SK-N-SH (cell line): Measurements from ENCODE around the gene FARSA. TPM values are rescaled to one million over a fixed set of nuclear protein-coding genes. Genes with fewer than 3 reads are reported as not detected.

ENCODE experiments used
- CTCF ChIA-PET: fragments of 300-600, 350-600 bp; formaldehyde crosslinking; extraction: SDS; loops from one replicate; lab custom pipeline; 2021; lab: Yijun Ruan, JAX
- POLR2A ChIA-PET: fragments of 350-600 bp; sonication (Branson Sonifier 250); formaldehyde crosslinking; extraction: SDS; loops from one replicate; lab custom pipeline; 2020; ENCODE audit warnings: antibody characterized with exemption, inconsistent platforms; lab: Yijun Ruan, JAX
- DNase-seq: peaks from one replicate; pipeline ENCODE4 v3.0.0; 2012
- H2AFZ ChIP-seq: fragments of 200-600 bp; sonication (generic); 2 replicates; pipeline ENCODE4 v1.8.1; 2016; ENCODE audit warnings: antibody characterized with exemption, mild to moderate bottlenecking, low read depth
- H3F3A ChIP-seq: fragments of 200-600 bp; sonication (generic); replicated peaks from 2 replicates; pipeline ENCODE3; 2016; ENCODE audit warnings: antibody characterized with exemption, mild to moderate bottlenecking; ENCODE audit not compliant: insufficient read depth
- H3K27ac ChIP-seq, 2 experiments: fragments of 200-500 bp in 1 of 2; fragments of 200-600 bp in 1 of 2; sonication (Bioruptor generic) in 1 of 2; sonication (generic), shearing (Covaris generic) in 1 of 2; 2 replicates each; pipeline versions ENCODE4 v1.5.1 to v1.6.1; 2014 to 2016; ENCODE audit warnings: low read depth in 2 of 2, inconsistent platforms in 1 of 2, low read length in 1 of 2, mild to moderate bottlenecking in 1 of 2, mixed read lengths in 1 of 2
- H3K27me3 ChIP-seq: fragments of 200-600 bp; sonication (generic), shearing (Covaris generic); 2 replicates; pipeline ENCODE4 v1.6.1; 2016; ENCODE audit warnings: mixed run types; ENCODE audit not compliant: insufficient read depth
- H3K36me3 ChIP-seq, 2 experiments: fragments of 200-500 bp in 1 of 2; fragments of 200-600 bp in 1 of 2; sonication (Bioruptor generic) in 1 of 2; sonication (generic) in 1 of 2; replicated peaks in 1 of 2; 2 replicates each; pipeline versions ENCODE3 to v1.5.1; 2014 to 2016; ENCODE audit warnings: low read length in 1 of 2, mild to moderate bottlenecking in 1 of 2; ENCODE audit not compliant: insufficient read depth in 2 of 2, control insufficient read depth in 1 of 2
- H3K4me1 ChIP-seq, 2 experiments: fragments of 200-500 bp in 1 of 2; fragments of 200-600 bp in 1 of 2; sonication (Bioruptor generic) in 1 of 2; sonication (generic), shearing (Covaris generic) in 1 of 2; 2 replicates each; pipeline versions ENCODE4 v1.5.1 to v1.6.1; 2014 to 2016; ENCODE audit warnings: low read depth in 1 of 2, low read length in 1 of 2, mixed run types in 1 of 2; ENCODE audit not compliant: insufficient read depth in 2 of 2, control insufficient read depth in 1 of 2
- H3K4me2 ChIP-seq: fragments of 200-600 bp; sonication (generic), shearing (Covaris generic); 2 replicates; pipeline ENCODE4 v1.6.1; 2017; ENCODE audit warnings: mixed run types
- H3K4me3 ChIP-seq, 2 experiments: fragments of 200-500 bp in 1 of 2; fragments of 200-600 bp in 1 of 2; sonication (Bioruptor generic) in 1 of 2; sonication (generic), shearing (Covaris generic) in 1 of 2; 2 replicates each; pipeline versions ENCODE4 v1.5.1 to v1.8.1; 2014 to 2016; ENCODE audit warnings: low read depth in 2 of 2, inconsistent platforms in 1 of 2, low read length in 1 of 2, mild to moderate bottlenecking in 1 of 2, mixed read lengths in 1 of 2, moderate library complexity in 1 of 2
- H3K79me2 ChIP-seq: fragments of 200-600 bp; sonication (generic); 2 replicates; pipeline ENCODE4 v1.8.1; 2017; ENCODE audit warnings: mild to moderate bottlenecking; ENCODE audit not compliant: insufficient read depth
- H3K9ac ChIP-seq: fragments of 200-600 bp; sonication (generic); 2 replicates; pipeline ENCODE4 v1.6.1; 2017; ENCODE audit warnings: mixed run types
- H3K9me2 ChIP-seq: fragments of 200-600 bp; sonication (generic); 2 replicates; pipeline ENCODE4 v1.6.1; 2017; ENCODE audit warnings: mixed run types
- H3K9me3 ChIP-seq: fragments of 200-600 bp; sonication (generic); 2 replicates; pipeline ENCODE4 v1.6.1; 2017; ENCODE audit warnings: mixed run types, mild to moderate bottlenecking, moderate library complexity
- H4K20me1 ChIP-seq: fragments of 200-600 bp; sonication (generic); 2 replicates; pipeline ENCODE4 v1.6.1; 2017; ENCODE audit warnings: mild to moderate bottlenecking, mixed run types; ENCODE audit not compliant: insufficient read depth
- CHD2 ChIP-seq: fragments of 150-350 bp; IDR thresholded peaks from 2 replicates; pipeline ENCODE4 v1.6.1; 2018; ENCODE audit warnings: low read length; ENCODE audit not compliant: partially characterized antibody
- ELF1 ChIP-seq: IDR thresholded peaks from 2 replicates; pipeline ENCODE4 v1.4.0; 2012
- FOXJ3 ChIP-seq: sonication (generic); formaldehyde crosslinking; IDR thresholded peaks from 2 replicates; pipeline ENCODE4 v1.5.1; 2020; ENCODE audit warnings: mild to moderate bottlenecking, missing genetic modification reagents
- FOXM1 ChIP-seq: IDR thresholded peaks from 2 replicates; pipeline ENCODE4 v1.4.0; 2012; ENCODE audit warnings: low read depth, mild to moderate bottlenecking
- MAX ChIP-seq: IDR thresholded peaks from 2 replicates; pipeline ENCODE4 v1.4.0; 2012; ENCODE audit warnings: low read depth
- MXI1 ChIP-seq: IDR thresholded peaks from 2 replicates; pipeline ENCODE4 v1.6.1; 2012; ENCODE audit warnings: mild to moderate bottlenecking, low read depth, low read length, improper control_type of control experiment
- NFIC ChIP-seq: IDR thresholded peaks from 2 replicates; pipeline ENCODE4 v1.4.0; 2012; ENCODE audit warnings: borderline replicate concordance
- PBX3 ChIP-seq: IDR thresholded peaks from 2 replicates; pipeline ENCODE4; 2012
- POLR2AphosphoS5 ChIP-seq: IDR thresholded peaks from 2 replicates; pipeline ENCODE4 v1.6.1; 2012; ENCODE audit warnings: low read depth, low read length
- RAD21 ChIP-seq: IDR thresholded peaks from 2 replicates; pipeline ENCODE4 v1.6.1; 2012; ENCODE audit warnings: mild to moderate bottlenecking, low read length
- REST ChIP-seq: IDR thresholded peaks from 2 replicates; pipeline ENCODE4 v1.6.1; 2012; ENCODE audit warnings: mild to moderate bottlenecking, low read depth, low read length, moderate library complexity
- RFX5 ChIP-seq: IDR thresholded peaks from 2 replicates; pipeline ENCODE4 v1.6.1; 2012; ENCODE audit warnings: mild to moderate bottlenecking, improper control_type of control experiment, low read length
- SIN3A ChIP-seq: IDR thresholded peaks from 2 replicates; pipeline ENCODE4 v1.6.1; 2012; ENCODE audit warnings: low read depth, mild to moderate bottlenecking, low read length, moderate library complexity, borderline replicate concordance
- SMC3 ChIP-seq: IDR thresholded peaks from 2 replicates; pipeline ENCODE4 v1.6.1; 2012; ENCODE audit warnings: low read depth, low read length, improper control_type of control experiment
- TAF1 ChIP-seq: IDR thresholded peaks from 2 replicates; pipeline ENCODE4 v1.6.1; 2012; ENCODE audit warnings: low read depth, mild to moderate bottlenecking, low read length, moderate library complexity, borderline replicate concordance
- TEAD4 ChIP-seq: IDR thresholded peaks from 2 replicates; pipeline ENCODE4 v1.4.0; 2012; ENCODE audit warnings: mild to moderate bottlenecking, borderline replicate concordance; ENCODE audit not compliant: insufficient read depth
- USF1 ChIP-seq: IDR thresholded peaks from 2 replicates; pipeline ENCODE4 v1.4.0; 2012; ENCODE audit warnings: low read depth, borderline replicate concordance
- USF2 ChIP-seq: fragments of 150-350 bp; IDR thresholded peaks from 2 replicates; pipeline ENCODE4 v1.6.1; 2017; ENCODE audit warnings: antibody characterized with exemption, low read length, low read depth, borderline replicate concordance
- ZBTB33 ChIP-seq: IDR thresholded peaks from 2 replicates; pipeline ENCODE4 v1.4.0; 2012; ENCODE audit warnings: low read depth, borderline replicate concordance
- WGBS: methylation state at CpG from one replicate; pipeline ENCODE4 v1.1.6; 2017; ENCODE audit warnings: low lambda C conversion rate; 5-methylcytosine and 5-hydroxymethylcytosine counted together
- polyA plus RNA-seq, 3 experiments: library from polyadenylated mRNA; depleted of rRNA; stranded (reverse); fragments of >200 nt; gene quantifications; 2 replicates each; pipeline ENCODE4 v1.2.3, GENCODE V29; 2012

FARSA gene
- polyA plus RNA-seq, 1 of the 3 experiments (the other 2 are of a cell fraction), result 170 TPM

GRCh38 chr19:12945479-12946091, 12.1 kb upstream of the FARSA start, which contains the start of gene RAD23A (continued):
- TF ChIP-seq USF2, result peak; percentile 93
- TF ChIP-seq SMC3, result no peak
- no peak for TF ChIP-seq REST
- no peak for TF ChIP-seq NFIC
- peak; percentile 97 for TF ChIP-seq TAF1
- TF ChIP-seq RAD21, result no peak
- no peak for TF ChIP-seq TEAD4
- TF ChIP-seq FOXM1, result no peak
- TF ChIP-seq SIN3A, result peak; percentile 87; the same call in 1 of the 2 replicates
- no peak for TF ChIP-seq RFX5

- H3K27ac ChIP-seq, result peak overlapping the region in 1 of 2 experiments; percentile 87; a peak in 3 of 4 replicates
- no peak overlapping the region for H3K9ac ChIP-seq
- H3K9me3 ChIP-seq, result no peaks in the 10 kb centered on the region
- H3F3A ChIP-seq, result peaks cover 56% of the 10 kb centered on the region
- TF ChIP-seq USF1 (no peak), RAD21 (no peak), MAX (no peak), NFIC (no peak), USF2 (no peak), ELF1 (no peak), ZBTB33 (no peak), CHD2 (no peak), FOXJ3 (CRISPR knock-in tag) (no peak), MXI1 (no peak), SIN3A (no peak), POLR2AphosphoS5 (no peak), PBX3 (no peak), FOXM1 (no peak), RFX5 (no peak)
- TF ChIP-seq, all 33 proteins: peak for 0
- ChIA-PET POLR2A (interaction anchor here (0.6 to 1.5 kb wide), 3 partner anchors 10 to 53 kb away, joined by 3 to 6 read pairs (median 3); partner anchors contain the start of genes FARSA and GCDH), CTCF (interaction anchor here (1.3 kb wide), 1 partner anchor 21 kb away, joined by 7 read pairs; no protein-coding TSS in a partner anchor)
- H3K4me2 ChIP-seq, result no peak overlapping the region
- WGBS, result 77% methylated on average over 2 of the region's 2 CpGs
- H3K9me2 ChIP-seq, result no peaks in the 10 kb centered on the region
- peaks cover 54 to 71% of the 10 kb centered on the region in 2 experiments for H3K36me3 ChIP-seq
- peaks cover 13 to 37% of the 10 kb centered on the region in 2 experiments; a peak in 3 of 4 replicates for H3K4me1 ChIP-seq
- H2AFZ ChIP-seq, result no peak overlapping the region
- no peak for DNase-seq
- peaks cover 73% of the 10 kb centered on the region for H3K79me2 ChIP-seq
- H3K4me3 ChIP-seq, result no peak overlapping the region
- peaks cover 29% of the 10 kb centered on the region for H4K20me1 ChIP-seq
- H3K27me3 ChIP-seq, result no peaks in the 10 kb centered on the region
Observed at GRCh38 chr19:12944104-12944674, 10.7 kb upstream of the FARSA start.
